H9 (cell line): ENCODE results near the gene PREX1. TPM values are rescaled to one million over a fixed set of nuclear protein-coding genes. Genes with fewer than 3 reads are reported as not detected.

Experiments used
- DNase-seq: peaks from one replicate; pipeline ENCODE4 v3.0.0-alpha.2; 2017
- H2AFZ ChIP-seq: one replicate; pipeline ENCODE4 v1.6.1; 2013; ENCODE audit warnings: mild to moderate bottlenecking, low read length, control low read depth, moderate library complexity
- H2AK5ac ChIP-seq: 2 replicates; pipeline ENCODE4 v1.6.1; 2013; ENCODE audit warnings: low read length, control low read depth, mixed read lengths; ENCODE audit not compliant: insufficient read length
- H2BK120ac ChIP-seq: one replicate; pipeline ENCODE4 v1.6.1; 2013; ENCODE audit warnings: low read depth, mild to moderate bottlenecking, low read length, control low read depth, inconsistent platforms; ENCODE audit not compliant: poor library complexity, severe bottlenecking
- H2BK12ac ChIP-seq: 2 replicates; pipeline ENCODE4 v1.6.1; 2013; ENCODE audit warnings: low read length, control low read depth, mixed read lengths, low read depth; ENCODE audit not compliant: insufficient read length
- H2BK15ac ChIP-seq: 2 replicates; pipeline ENCODE4 v1.6.1; 2013; ENCODE audit warnings: low read depth, low read length, control low read depth
- H2BK20ac ChIP-seq: one replicate; pipeline ENCODE4 v1.6.1; 2013; ENCODE audit warnings: low read depth, mild to moderate bottlenecking, low read length, control low read depth, inconsistent platforms; ENCODE audit not compliant: poor library complexity, severe bottlenecking
- H2BK5ac ChIP-seq: 2 replicates; pipeline ENCODE4 v1.6.1; 2013; ENCODE audit warnings: low read length, control low read depth, mixed read lengths; ENCODE audit not compliant: insufficient read length
- H3K14ac ChIP-seq: 2 replicates; pipeline ENCODE4 v1.6.1; 2013; ENCODE audit warnings: low read length, control low read depth; ENCODE audit not compliant: insufficient read depth
- H3K18ac ChIP-seq: 2 replicates; pipeline ENCODE4 v1.6.1; 2013; ENCODE audit warnings: low read depth, mild to moderate bottlenecking, mixed read lengths, low read length, control low read depth; ENCODE audit not compliant: insufficient read length
- H3K23ac ChIP-seq: 2 replicates; pipeline ENCODE4 v1.6.1; 2013; ENCODE audit warnings: low read length, control low read depth, mixed read lengths, low read depth; ENCODE audit not compliant: insufficient read length
- H3K23me2 ChIP-seq: 2 replicates; pipeline ENCODE4 v1.6.1; 2013; ENCODE audit warnings: low read depth, mild to moderate bottlenecking, mixed read lengths, low read length, control low read depth; ENCODE audit not compliant: insufficient read length, poor library complexity, severe bottlenecking
- H3K27ac ChIP-seq: 2 replicates; pipeline ENCODE4 v1.5.1; 2013; ENCODE audit warnings: low read length, control low read depth, mixed read lengths, low read depth; ENCODE audit not compliant: insufficient read length
- H3K27me3 ChIP-seq: 2 replicates; pipeline ENCODE4 v1.6.1; 2013; ENCODE audit warnings: low read length, control low read depth, inconsistent platforms; ENCODE audit not compliant: insufficient read depth
- H3K4ac ChIP-seq: 2 replicates; pipeline ENCODE4 v1.6.1; 2013; ENCODE audit warnings: low read depth, mild to moderate bottlenecking, control low read depth, inconsistent platforms, low read length, moderate library complexity
- H3K4me1 ChIP-seq: 2 replicates; pipeline ENCODE4 v1.6.1; 2013; ENCODE audit warnings: low read length, control low read depth, inconsistent platforms; ENCODE audit not compliant: insufficient read depth
- H3K4me2 ChIP-seq: 2 replicates; pipeline ENCODE4 v1.6.1; 2013; ENCODE audit warnings: low read length, control low read depth, mixed read lengths; ENCODE audit not compliant: insufficient read length, insufficient read depth
- H3K56ac ChIP-seq: 2 replicates; pipeline ENCODE4 v1.6.1; 2013; ENCODE audit warnings: low read depth, mild to moderate bottlenecking, mixed read lengths, low read length, control low read depth; ENCODE audit not compliant: insufficient read length
- H3K79me1 ChIP-seq: 2 replicates; pipeline ENCODE4 v1.6.1; 2013; ENCODE audit warnings: low read depth, mild to moderate bottlenecking, moderate library complexity, low read length, control low read depth, inconsistent platforms; ENCODE audit not compliant: insufficient read depth, poor library complexity, severe bottlenecking
- H3K79me2 ChIP-seq: 2 replicates; pipeline ENCODE4 v1.6.1; 2013; ENCODE audit warnings: low read length, control low read depth, inconsistent platforms; ENCODE audit not compliant: insufficient read depth
- H3K9ac ChIP-seq: 2 replicates; pipeline ENCODE4 v1.6.1; 2013; ENCODE audit warnings: low read length, control low read depth, mixed read lengths; ENCODE audit not compliant: insufficient read length; ENCODE audit errors: extremely low read depth
- H3K9me3 ChIP-seq: one replicate; pipeline ENCODE4 v1.6.1; 2013; ENCODE audit warnings: low read depth, low read length, inconsistent platforms; ENCODE audit not compliant: control insufficient read depth
- H3T11ph ChIP-seq: one replicate; pipeline ENCODE4 v1.6.1; 2013; ENCODE audit warnings: mild to moderate bottlenecking, low read length, control low read depth, inconsistent platforms
- H4K20me1 ChIP-seq: one replicate; pipeline ENCODE4 v1.6.1; 2013; ENCODE audit not compliant: control insufficient read depth, insufficient read length, insufficient read depth
- H4K5ac ChIP-seq: 2 replicates; pipeline ENCODE4 v1.6.1; 2013; ENCODE audit warnings: low read depth, mild to moderate bottlenecking, mixed read lengths, low read length, control low read depth; ENCODE audit not compliant: insufficient read length
- H4K8ac ChIP-seq: replicated peaks from 2 replicates; pipeline ENCODE4 v1.6.1; 2013; ENCODE audit warnings: low read length, control low read depth, mixed read lengths, low read depth; ENCODE audit not compliant: insufficient read length
- H4K91ac ChIP-seq: 2 replicates; pipeline ENCODE4 v1.6.1; 2013; ENCODE audit warnings: low read depth, mild to moderate bottlenecking, moderate library complexity, mixed read lengths, low read length, control low read depth; ENCODE audit not compliant: insufficient read length
- H3K27ac Mint-ChIP-seq, 3 experiments: 2 replicates in 2 of 3; 3 replicates in 1 of 3; pipeline ENCODE4 v1.8.0; 2020 to 2021; ENCODE audit warnings: mixed read lengths in 3 of 3, mild to moderate bottlenecking in 1 of 3, moderate library complexity in 1 of 3
- H3K27me3 Mint-ChIP-seq: 2 replicates; pipeline ENCODE4 v1.8.0; 2021; ENCODE audit warnings: low read depth, mild to moderate bottlenecking, moderate library complexity, mixed read lengths
- H3K36me3 Mint-ChIP-seq, 3 experiments: 2 replicates in 2 of 3; 3 replicates in 1 of 3; pipeline ENCODE4 v1.8.0; 2020 to 2021; ENCODE audit warnings: low read depth in 3 of 3, mixed read lengths in 3 of 3; ENCODE audit not compliant: insufficient read depth in 1 of 3
- H3K4me1 Mint-ChIP-seq, 2 experiments: 2 replicates each; pipeline ENCODE4 v1.8.0; 2020; ENCODE audit warnings: mixed read lengths in 2 of 2
- H3K4me3 Mint-ChIP-seq, 2 experiments: 2 replicates in 1 of 2; 3 replicates in 1 of 2; pipeline ENCODE4 v1.8.0; 2020 to 2021; ENCODE audit warnings: mild to moderate bottlenecking in 2 of 2, mixed read lengths in 2 of 2, moderate library complexity in 1 of 2
- H3K9me3 Mint-ChIP-seq, 2 experiments: 2 replicates in 1 of 2; 3 replicates in 1 of 2; pipeline ENCODE4 v1.8.0; 2020; ENCODE audit warnings: mild to moderate bottlenecking in 2 of 2, mixed read lengths in 2 of 2, moderate library complexity in 1 of 2
- CTCF ChIP-seq: fragments of 200-600 bp; sonication (generic); conservative IDR thresholded peaks from 3 replicates; pipeline ENCODE4 v1.8.0; 2021; ENCODE audit warnings: antibody characterized with exemption, mild to moderate bottlenecking
- WGBS: extraction: QIAGEN DNeasy Blood & Tissue Kit; methylation state at CpG from one replicate; pipeline ENCODE4 v1.1.7; 2013; ENCODE audit warnings: missing lambda C conversion rate, low lambda C conversion rate, mixed read lengths; ENCODE audit not compliant: insufficient read length; ENCODE audit errors: extremely low coverage; 5-methylcytosine and 5-hydroxymethylcytosine counted together
- total RNA-seq: library from RNA; stranded (reverse); gene quantifications from 2 replicates; pipeline ENCODE4 v1.2.1, GENCODE V29; 2021

PREX1 gene
- total RNA-seq, 1 experiment from 2014 or later, result 6.6 TPM

DNA sequence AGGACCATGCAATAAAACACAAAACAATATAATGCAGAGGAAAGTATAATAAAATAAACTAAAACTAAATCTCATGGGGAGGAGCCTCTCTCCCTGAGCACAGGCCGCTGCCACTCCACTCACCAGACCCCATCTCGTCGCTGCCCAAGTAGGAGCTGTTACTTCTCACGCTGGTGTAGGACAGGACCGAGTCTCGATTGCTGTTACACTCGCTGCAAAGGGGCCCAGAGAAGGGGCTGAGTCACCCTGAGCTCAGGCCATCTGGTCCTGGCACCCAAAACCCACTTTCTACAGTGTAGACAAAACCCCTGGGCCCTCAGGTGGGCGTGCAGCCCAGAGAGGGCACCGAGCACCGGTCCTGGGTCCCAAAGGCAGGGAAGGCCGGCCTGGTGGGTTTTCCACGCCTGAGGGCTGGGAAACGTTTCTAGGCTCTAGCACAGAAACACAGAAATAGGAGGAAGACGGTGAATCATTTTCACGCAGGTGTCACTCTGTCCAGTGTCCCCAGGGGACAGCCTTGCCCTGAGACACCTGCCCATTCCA, 183.4 kb downstream of the PREX1 start:
- Histone ChIP-seq H3K79me1 (no peaks in the 10 kb centered on the region), H3K56ac (no peak overlapping the region), H2AK5ac (no peak overlapping the region), H4K5ac (no peak overlapping the region), H2BK5ac (no peak overlapping the region), H2BK20ac (no peak overlapping the region), H3K4ac (no peak overlapping the region), H3K79me2 (no peaks in the 10 kb centered on the region), H2AFZ (no peak overlapping the region), H3T11ph (no peak overlapping the region), H2BK120ac (no peak overlapping the region), H3K4me2 (no peak overlapping the region), H3K4me1 (no peaks in the 10 kb centered on the region), H2BK15ac (no peak overlapping the region), H3K23me2 (no peaks in the 10 kb centered on the region), H3K18ac (no peak overlapping the region), H3K14ac (no peak overlapping the region), H3K27me3 (no peaks in the 10 kb centered on the region), H3K27ac (no peak overlapping the region), H3K23ac (no peak overlapping the region), H3K9me3 (no peaks in the 10 kb centered on the region), H4K8ac (no peak overlapping the region), H3K9ac (no peak overlapping the region), H2BK12ac (no peak overlapping the region), H4K91ac (no peak overlapping the region), H4K20me1 (no peaks in the 10 kb centered on the region)
- H3K27ac Mint-ChIP-seq, result no peak overlapping the region
- H3K9me3 Mint-ChIP-seq, result no peaks in the 10 kb centered on the region
- no CpG with 5 or more reads among the region's 15 CpGs for WGBS
- no peak overlapping the region for H3K4me3 Mint-ChIP-seq
- DNase-seq, result no peak
- no peak for TF ChIP-seq CTCF
- H3K36me3 Mint-ChIP-seq, result peaks cover 5 to 13% (median 8%) of the 10 kb centered on the region in 3 experiments; a peak in 6 of 7 replicates
- no peaks in the 10 kb centered on the region for H3K27me3 Mint-ChIP-seq
- no peaks in the 10 kb centered on the region for H3K4me1 Mint-ChIP-seq
